Pancreas (tissue), 10 donors: Measurements from ENCODE around the gene ZBTB7A. TPM values are rescaled to one million over a fixed set of nuclear protein-coding genes. Genes with fewer than 3 reads are reported as not detected.
"Not testable (repeated sequence)": the region's sequence is repeated elsewhere in the genome, so short reads cannot be mapped to it uniquely, and the experiment has no call there.

Source experiments
- ATAC-seq, 4 donors: fragments of 200-7000 bp; cut with Tn5 transposase; one replicate each; pipeline versions ENCODE4 v1.8.0 to v1.9.1; 2020; ENCODE audit warnings: mild to moderate bottlenecking in 4 of 4, moderate library complexity in 4 of 4
- DNase-seq, 6 donors: peaks; one replicate each; pipeline ENCODE4 v3.0.0-alpha.2; 2020
- FAIRE-seq: peaks from 2 replicates; lab custom pipeline; 2012; peaks lifted over from hg19 to GRCh38; lab: Jason Lieb, UNC
- H3K27ac ChIP-seq, 4 donors: fragments of 200-600 bp; sonication (generic); 1 replicate in 3 of 4; 2 replicates in 1 of 4; pipeline versions ENCODE4 v1.5.0 to v1.8.0; 2020
- H3K27me3 ChIP-seq, 4 donors: fragments of 200-600 bp; one replicate each; pipeline ENCODE4 v1.8.0; 2021
- H3K36me3 ChIP-seq, 3 donors: fragments of 200-600 bp; sonication (generic) in 1 of 3; one replicate each; pipeline versions ENCODE4 v1.5.0 to v1.8.0; 2020 to 2021
- H3K4me1 ChIP-seq, 3 donors: fragments of 200-600 bp; one replicate each; pipeline ENCODE4 v1.8.0; 2021
- H3K4me3 ChIP-seq, 4 donors: fragments of 200-600 bp; sonication (generic) in 2 of 4; one replicate each; pipeline versions ENCODE4 v1.5.0 to v1.8.0; 2020 to 2021
- H3K9me3 ChIP-seq, 4 donors: fragments of 200-600 bp; one replicate each; pipeline ENCODE4 v1.8.0; 2021
- WGBS, 2 donors: extraction: QIAGEN DNeasy Blood & Tissue Kit; methylation state at CpG; one replicate each; pipeline ENCODE4 v1.1.7; 2013; 5-methylcytosine and 5-hydroxymethylcytosine counted together
- intact Hi-C, 3 donors: fragments of 100-400 bp; cut with DNase I; formaldehyde crosslinking; loops; one replicate each; pipeline versions ENCODE4 v1.11.1 to v1.14.2; 2022
- polyA plus RNA-seq, 2 donors: library from polyadenylated mRNA; stranded (reverse); fragments of 200-250 nt; gene quantifications; one replicate each; pipeline ENCODE4 v1.2.3, GENCODE V29; 2013
- total RNA-seq, 6 donors: library from RNA; stranded (reverse); fragmentation: NEBNext Ultra II Directional in 4 of 6; extraction: Animal tissue kit (Norgen Biotek cat#: 25700) in 4 of 6; gene quantifications; one replicate each; pipeline versions ENCODE4 v1.2.1 to v1.2.4, GENCODE V29; 2021 to 2023
- TF ChIP-seq, protein P1 (sequence below), 4 donors: fragments of 200-600 bp; sonication (generic) in 3 of 4; IDR thresholded peaks; one replicate each; pipeline versions ENCODE4 v1.5.0 to v1.8.0; 2021; ENCODE audit warnings: antibody characterized with exemption in 4 of 4
- donor health status: healthy with polysubstance abuse.
- donor health status: DM: no; HTN: no; CAD: no; lungs with moderate emphysema.
- donor health status: DM: no; HTN: no; CAD: no.
- donor health status: control.
- donor health status: control.
- donor health status: Bipolar disorder and iron deficiency.
- donor health status: DM: yes; HTN: yes; CAD: no.
- donor health status: DM: no; HTN: no; CAD: no.
- donor health status: DM: no; HTN: no; CAD: no.
- donor health status: DM: yes; HTN: yes; CAD: no.

ZBTB7A gene
- total and polyA plus RNA-seq, 8 donors = 6.1 to 25.0 (median 13.2) TPM

DNA sequence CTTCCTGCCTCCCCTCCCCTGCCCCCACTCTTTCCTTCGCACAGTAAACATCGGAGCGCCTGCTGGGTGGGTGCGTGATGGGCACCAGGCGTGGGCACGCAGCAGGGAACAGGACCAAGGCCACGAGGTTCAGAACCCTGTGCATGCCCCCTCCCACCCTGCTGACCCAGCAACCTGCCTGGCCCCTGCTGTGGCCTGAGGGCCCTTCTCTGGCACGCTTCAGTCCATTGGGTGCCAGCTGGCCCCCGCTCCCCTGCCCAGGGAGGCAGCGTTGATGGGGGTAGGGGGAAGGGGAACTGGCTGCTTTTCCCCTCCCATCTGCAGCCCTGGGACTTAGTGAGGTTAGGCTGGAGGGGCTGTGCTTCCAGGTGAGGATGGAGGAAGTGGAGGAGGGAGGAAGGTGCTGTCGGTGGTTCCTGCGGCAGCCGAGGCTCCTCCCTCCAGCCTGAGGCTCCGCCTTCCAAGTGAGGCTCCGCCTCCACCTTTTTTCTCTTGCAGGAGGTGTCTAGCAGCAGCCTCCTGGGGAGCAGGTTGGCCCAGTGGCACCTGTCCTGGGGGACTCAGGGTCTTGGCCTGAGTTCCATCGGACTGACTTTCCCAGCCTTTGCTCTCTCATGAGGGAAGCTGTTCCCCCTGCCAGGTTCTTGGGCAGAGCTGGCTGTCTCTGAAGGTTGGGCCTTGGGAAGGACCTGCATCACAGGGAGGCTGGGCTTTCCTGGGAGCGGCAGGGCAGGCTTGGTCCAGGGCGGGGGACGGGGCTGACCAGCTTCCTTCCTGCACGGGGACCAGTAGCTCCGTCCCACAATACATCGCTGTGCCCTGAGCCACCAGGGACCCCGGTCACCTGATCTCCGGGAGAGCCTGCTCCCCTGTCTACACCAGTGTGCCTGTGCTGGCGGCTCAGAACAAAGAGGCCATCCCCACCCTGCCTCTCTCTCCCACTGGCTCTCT, 51.9 kb downstream of the ZBTB7A start:
- no peak for FAIRE-seq
- intact Hi-C loops = loop anchor here in 1 of 3 donors (5.0 kb wide), 1 partner anchor 37 kb away; no protein-coding TSS in a partner anchor
- WGBS, 2 donors = 59 to 71% methylated on average over 25 of the region's 25 CpGs
- peaks cover 0 to 9% (median 2%) of the 10 kb centered on the region in 3 donors for H3K36me3 ChIP-seq
- no peaks in the 10 kb centered on the region for H3K27me3 ChIP-seq
- peaks cover 31 to 56% (median 54%) of the 10 kb centered on the region in 3 donors for H3K4me1 ChIP-seq
- peak overlapping the region in 1 of 4 donors; percentile 1 for H3K4me3 ChIP-seq
- DNase-seq = peak in 5 of 6 donors; percentile 59 to 86 (median 69)
- TF ChIP-seq, protein P1, sequence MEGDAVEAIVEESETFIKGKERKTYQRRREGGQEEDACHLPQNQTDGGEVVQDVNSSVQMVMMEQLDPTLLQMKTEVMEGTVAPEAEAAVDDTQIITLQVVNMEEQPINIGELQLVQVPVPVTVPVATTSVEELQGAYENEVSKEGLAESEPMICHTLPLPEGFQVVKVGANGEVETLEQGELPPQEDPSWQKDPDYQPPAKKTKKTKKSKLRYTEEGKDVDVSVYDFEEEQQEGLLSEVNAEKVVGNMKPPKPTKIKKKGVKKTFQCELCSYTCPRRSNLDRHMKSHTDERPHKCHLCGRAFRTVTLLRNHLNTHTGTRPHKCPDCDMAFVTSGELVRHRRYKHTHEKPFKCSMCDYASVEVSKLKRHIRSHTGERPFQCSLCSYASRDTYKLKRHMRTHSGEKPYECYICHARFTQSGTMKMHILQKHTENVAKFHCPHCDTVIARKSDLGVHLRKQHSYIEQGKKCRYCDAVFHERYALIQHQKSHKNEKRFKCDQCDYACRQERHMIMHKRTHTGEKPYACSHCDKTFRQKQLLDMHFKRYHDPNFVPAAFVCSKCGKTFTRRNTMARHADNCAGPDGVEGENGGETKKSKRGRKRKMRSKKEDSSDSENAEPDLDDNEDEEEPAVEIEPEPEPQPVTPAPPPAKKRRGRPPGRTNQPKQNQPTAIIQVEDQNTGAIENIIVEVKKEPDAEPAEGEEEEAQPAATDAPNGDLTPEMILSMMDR (IDR thresholded peaks at IDR 0.05) = no peak
- H3K9me3 ChIP-seq = no peaks in the 10 kb centered on the region
- ATAC-seq = peak; percentile 4 to 58 (median 38)
- H3K27ac ChIP-seq = peak overlapping the region; percentile 14 to 59 (median 40)

DNA sequence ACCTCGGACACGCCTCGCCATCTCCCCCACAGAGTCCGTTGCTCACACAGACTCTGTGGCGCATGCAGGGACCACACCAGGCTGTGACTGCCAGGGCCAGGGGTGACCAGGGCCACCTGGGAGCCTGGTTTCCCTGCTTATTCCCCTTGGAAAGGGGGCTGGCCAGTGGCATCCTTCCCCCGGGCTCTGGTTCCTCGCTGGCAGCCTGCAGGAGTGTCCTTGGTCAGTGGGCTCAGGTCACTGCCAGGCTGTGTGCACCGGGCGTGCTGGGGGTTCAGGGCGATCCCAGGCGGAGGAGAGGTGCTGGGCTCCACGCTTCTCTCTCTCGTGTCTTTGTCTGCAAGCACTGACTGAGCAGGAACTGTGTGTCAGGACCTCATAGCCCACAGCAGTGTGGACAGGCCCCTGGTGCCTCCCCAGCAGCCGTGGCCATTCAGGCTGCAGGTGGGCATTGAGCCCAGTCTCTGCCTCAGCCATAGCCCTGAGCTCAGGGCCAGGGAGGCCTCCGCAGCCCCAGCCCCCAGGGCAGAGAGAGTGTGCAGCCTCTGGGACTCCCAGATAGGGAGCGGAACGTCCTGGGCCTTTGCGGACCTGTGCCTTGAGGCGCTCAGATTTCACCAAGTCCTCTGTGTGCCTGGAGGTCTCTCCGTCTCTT, 52.7 kb downstream of the ZBTB7A start:
- Histone ChIP-seq H3K9me3 (no peaks in the 10 kb centered on the region), H3K27ac (peak overlapping the region in 1 of 4 donors; percentile 80), H3K4me1 (peaks cover 31 to 64% (median 60%) of the 10 kb centered on the region in 3 donors), H3K36me3 (peaks cover 0 to 9% (median 2%) of the 10 kb centered on the region in 3 donors), H3K27me3 (no peaks in the 10 kb centered on the region), H3K4me3 (no peak overlapping the region)
- FAIRE-seq (no peak), DNase-seq (peak in 2 of 6 donors; percentile 52 to 72), ATAC-seq (no peak)
- TF ChIP-seq, protein P1 (IDR thresholded peaks at IDR 0.05) = no peak
- intact Hi-C loops = no loop called here
- WGBS, 2 donors = 89 to 95% methylated on average over 18 to 20 of the region's 20 CpGs

DNA sequence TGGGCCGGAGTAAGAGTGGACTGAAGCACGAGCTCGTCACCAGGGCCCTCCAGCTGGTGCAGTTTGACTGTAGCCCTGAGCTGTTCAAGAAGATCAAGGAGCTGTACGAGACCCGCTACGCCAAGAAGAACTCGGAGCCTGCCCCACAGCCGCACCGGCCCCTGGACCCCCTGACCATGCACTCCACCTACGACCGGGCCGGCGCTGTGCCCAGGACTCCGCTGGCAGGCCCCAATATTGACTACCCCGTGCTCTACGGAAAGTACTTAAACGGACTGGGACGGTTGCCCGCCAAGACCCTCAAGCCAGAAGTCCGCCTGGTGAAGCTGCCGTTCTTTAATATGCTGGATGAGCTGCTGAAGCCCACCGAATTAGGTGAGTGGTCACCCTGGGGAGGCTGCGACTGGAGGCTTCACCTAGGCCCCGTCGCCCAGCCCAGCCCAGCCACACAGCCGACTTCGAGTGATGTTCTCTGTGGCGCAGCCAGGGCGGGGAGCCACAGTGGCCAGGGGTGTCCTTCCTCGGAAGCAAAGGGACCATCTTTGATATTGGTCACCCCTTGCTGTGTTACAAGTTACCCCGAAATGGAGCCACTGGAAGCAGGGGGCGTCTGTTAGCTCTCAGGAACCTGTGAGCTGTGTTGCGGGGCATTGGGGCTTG, 53.6 kb downstream of the ZBTB7A start:
- intact Hi-C loops = no loop called here
- FAIRE-seq (no peak), ATAC-seq (no peak), DNase-seq (peak in 2 of 6 donors; percentile 19 to 42)
- H3K4me3 ChIP-seq = no peak overlapping the region
- no peaks in the 10 kb centered on the region for H3K9me3 ChIP-seq
- peaks cover 0 to 9% (median 2%) of the 10 kb centered on the region in 3 donors for H3K36me3 ChIP-seq
- WGBS, 2 donors = 88 to 91% methylated on average over 33 of the region's 33 CpGs
- H3K27me3 ChIP-seq = no peaks in the 10 kb centered on the region
- H3K27ac ChIP-seq = peak overlapping the region; percentile 23 to 82 (median 61)
- peaks cover 31 to 69% (median 63%) of the 10 kb centered on the region in 3 donors for H3K4me1 ChIP-seq
- TF ChIP-seq, protein P1 (IDR thresholded peaks at IDR 0.05) = no peak

DNA sequence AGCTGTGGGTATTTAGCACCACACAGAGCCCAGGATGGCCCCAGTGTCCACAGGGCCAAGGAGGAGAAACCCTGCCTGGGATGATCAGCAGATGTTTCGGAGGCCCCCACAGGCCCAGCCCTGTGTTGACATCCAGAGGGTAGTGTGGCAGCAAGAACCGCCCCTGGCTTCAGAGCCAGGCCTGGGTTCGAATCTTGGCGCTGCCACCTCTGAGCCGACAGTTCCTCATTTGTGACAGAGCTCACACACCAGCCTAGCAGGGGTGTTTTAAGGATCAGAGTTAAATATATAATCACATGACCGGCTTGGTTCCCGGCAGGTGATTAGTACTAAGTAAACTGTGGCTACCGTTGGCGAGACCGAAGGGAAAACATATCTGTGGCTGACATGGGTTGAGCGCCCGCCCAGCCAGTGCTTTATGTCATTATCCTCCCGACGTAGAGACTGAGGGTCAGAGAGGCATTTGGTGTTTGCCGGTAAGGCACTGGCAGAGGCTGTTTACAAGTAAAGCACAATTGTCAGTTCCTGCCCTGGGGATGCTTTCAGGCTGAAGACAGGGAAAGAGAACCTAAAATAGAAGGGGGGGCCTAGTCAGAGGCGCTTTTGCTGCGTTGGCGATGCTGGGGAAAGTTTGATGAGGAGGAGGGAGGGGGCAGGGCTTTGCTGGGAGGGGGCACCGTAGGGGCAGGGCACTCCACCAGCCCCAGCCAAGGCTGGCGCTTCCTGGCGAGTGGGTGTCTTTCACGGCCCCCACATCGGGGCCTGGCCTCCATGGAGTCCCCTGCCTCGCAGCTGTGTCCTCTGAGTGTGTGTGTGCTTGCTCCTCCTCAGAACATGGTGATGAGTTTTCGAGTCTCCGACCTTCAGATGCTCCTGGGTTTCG, 54.4 kb downstream of the ZBTB7A start:
- no peaks in the 10 kb centered on the region for H3K27me3 ChIP-seq
- H3K27ac ChIP-seq = peak overlapping the region; percentile 23 to 82 (median 61)
- TF ChIP-seq, protein P1 (IDR thresholded peaks at IDR 0.05) = no peak
- no peak overlapping the region for H3K4me3 ChIP-seq
- peak; percentile 41 to 64 (median 54) for ATAC-seq
- FAIRE-seq = no peak
- H3K9me3 ChIP-seq = no peaks in the 10 kb centered on the region
- peak; percentile 69 to 83 (median 76) for DNase-seq
- H3K36me3 ChIP-seq = peaks cover 0 to 9% (median 2%) of the 10 kb centered on the region in 3 donors
- intact Hi-C loops = no loop called here
- H3K4me1 ChIP-seq = peaks cover 31 to 69% (median 63%) of the 10 kb centered on the region in 3 donors
- WGBS, 2 donors = 29 to 38% methylated on average over 27 of the region's 27 CpGs

DNA sequence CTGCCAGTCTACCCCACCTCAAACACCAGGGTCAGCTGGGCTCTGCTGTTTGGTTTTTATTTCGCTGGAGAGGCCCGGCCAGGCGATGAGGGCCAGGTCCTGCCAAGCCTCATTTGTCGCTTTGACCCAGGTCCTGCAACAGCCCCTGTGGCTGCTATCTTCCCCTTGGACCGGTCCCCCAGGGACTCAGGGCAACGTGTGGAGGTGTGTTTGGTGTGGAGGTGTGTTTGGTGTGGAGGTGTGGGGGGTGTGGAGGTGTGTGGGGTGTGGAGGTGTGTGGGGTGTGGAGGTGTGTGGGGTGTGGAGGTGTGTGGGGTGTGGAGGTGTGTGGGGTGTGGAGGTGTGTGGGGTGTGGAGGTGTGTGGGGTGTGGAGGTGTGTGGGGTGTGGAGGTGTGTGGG, 55.3 kb downstream of the ZBTB7A start:
- H3K36me3 ChIP-seq, FAIRE-seq, H3K9me3 ChIP-seq, H3K27me3 ChIP-seq, DNase-seq, ATAC-seq, intact Hi-C loops: not testable (repeated sequence)
- Histone ChIP-seq H3K27ac (peak overlapping the region in 2 of 4 donors; percentile 75 to 84), H3K4me1 (peaks cover 29 to 69% (median 63%) of the 10 kb centered on the region in 3 donors), H3K4me3 (peak overlapping the region in 1 of 4 donors; percentile 94)
- WGBS, 2 donors = 44 to 52% methylated on average over 6 of the region's 6 CpGs
